Gastroesophageal sphincter (tissue), 3 donors: ENCODE data around the gene WNT3A.

Source experiments
- POLR2AphosphoS5 ChIP-seq: sonication (generic); formaldehyde crosslinking; IDR thresholded peaks from one replicate; pipeline ENCODE4 v1.6.1; 2017; ENCODE audit warnings: antibody characterized with exemption
- TF ChIP-seq, protein P1 (sequence below), 4 experiments: fragments of 200-600 bp in 2 of 4; fragments of 450-650 bp in 2 of 4; sonication (generic) in 1 of 4; IDR thresholded peaks; one replicate each; pipeline ENCODE4 v1.5.1; 2017 to 2019; ENCODE audit warnings: antibody characterized with exemption in 4 of 4, mild to moderate bottlenecking in 2 of 4, moderate library complexity in 2 of 4

DNA sequence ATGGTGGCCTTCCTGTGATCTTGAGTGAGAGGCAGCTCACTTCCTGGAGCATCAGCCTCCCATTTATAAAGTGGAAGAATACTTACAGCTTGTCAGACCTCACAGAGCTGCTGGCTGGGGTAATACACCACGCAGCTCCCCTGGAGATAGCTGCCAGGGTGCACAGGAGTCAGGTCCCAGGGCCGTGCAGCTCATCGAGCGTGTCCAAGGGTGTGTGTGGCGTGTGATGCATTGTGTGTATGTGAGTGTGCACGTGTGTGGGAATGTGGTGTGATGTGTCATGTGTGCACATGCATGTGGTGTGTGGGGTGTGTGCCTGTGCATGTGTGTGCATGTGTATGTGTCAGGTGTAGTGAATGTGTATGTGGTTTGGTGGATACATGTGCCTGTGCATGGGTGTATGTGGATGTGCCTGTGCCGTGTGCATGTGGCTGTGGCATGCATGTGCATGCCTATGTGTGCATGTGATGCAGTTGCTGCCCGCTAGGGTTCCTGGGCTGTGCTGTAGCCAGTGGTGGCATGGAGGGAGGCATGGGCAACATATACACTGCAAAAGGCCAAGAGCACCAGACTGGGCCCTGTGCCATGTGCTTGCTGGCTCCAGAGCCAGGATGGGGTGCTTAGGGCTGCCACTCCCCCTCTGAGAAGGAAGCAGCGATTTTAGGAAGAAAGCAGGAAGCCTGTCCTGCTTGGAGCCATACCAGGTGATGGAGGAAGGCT lies 24.6 kb downstream of the WNT3A start:
- TF ChIP-seq, protein P1, sequence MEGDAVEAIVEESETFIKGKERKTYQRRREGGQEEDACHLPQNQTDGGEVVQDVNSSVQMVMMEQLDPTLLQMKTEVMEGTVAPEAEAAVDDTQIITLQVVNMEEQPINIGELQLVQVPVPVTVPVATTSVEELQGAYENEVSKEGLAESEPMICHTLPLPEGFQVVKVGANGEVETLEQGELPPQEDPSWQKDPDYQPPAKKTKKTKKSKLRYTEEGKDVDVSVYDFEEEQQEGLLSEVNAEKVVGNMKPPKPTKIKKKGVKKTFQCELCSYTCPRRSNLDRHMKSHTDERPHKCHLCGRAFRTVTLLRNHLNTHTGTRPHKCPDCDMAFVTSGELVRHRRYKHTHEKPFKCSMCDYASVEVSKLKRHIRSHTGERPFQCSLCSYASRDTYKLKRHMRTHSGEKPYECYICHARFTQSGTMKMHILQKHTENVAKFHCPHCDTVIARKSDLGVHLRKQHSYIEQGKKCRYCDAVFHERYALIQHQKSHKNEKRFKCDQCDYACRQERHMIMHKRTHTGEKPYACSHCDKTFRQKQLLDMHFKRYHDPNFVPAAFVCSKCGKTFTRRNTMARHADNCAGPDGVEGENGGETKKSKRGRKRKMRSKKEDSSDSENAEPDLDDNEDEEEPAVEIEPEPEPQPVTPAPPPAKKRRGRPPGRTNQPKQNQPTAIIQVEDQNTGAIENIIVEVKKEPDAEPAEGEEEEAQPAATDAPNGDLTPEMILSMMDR (IDR thresholded peaks at IDR 0.05): no peak
- TF ChIP-seq POLR2AphosphoS5: no peak
